HepG2 (cell line): Measurements from ENCODE around the gene NIPAL3. TPM values are rescaled to one million over a fixed set of nuclear protein-coding genes. Genes with fewer than 3 reads are reported as not detected.

Experiments used
- ATAC-seq: fragments of 200-7000 bp; cut with Tn5 transposase; 3 replicates; pipeline ENCODE4 v1.9.1; 2020; ENCODE audit warnings: mild to moderate bottlenecking, moderate library complexity
- BruUV-seq: library from RNA; stranded (reverse); fragments of 400-500 nt; replicated peaks from 2 replicates; lab custom pipeline; 2021; lab: Mats Ljungman, UMichigan
- CTCF ChIA-PET: fragments of 300-600 bp; formaldehyde crosslinking; extraction: SDS; loops from one replicate; lab custom pipeline; 2021; ENCODE audit warnings: low total read pairs, inconsistent platforms, low intra/inter-chr PET ratio; lab: Yijun Ruan, JAX
- POLR2A ChIA-PET: fragments of 350-600 bp; sonication (Branson Sonifier 250); formaldehyde crosslinking; loops from one replicate; lab custom pipeline; 2020; ENCODE audit warnings: antibody characterized with exemption, inconsistent platforms; lab: Yijun Ruan, JAX
- DNase-seq: peaks from one replicate; pipeline ENCODE4 v3.0.0-alpha.2; 2015; ENCODE audit warnings: low spot score
- FAIRE-seq: peaks from 3 replicates; lab custom pipeline; 2011; peaks lifted over from hg19 to GRCh38; lab: Jason Lieb, UNC
- H2AFZ ChIP-seq: one replicate; pipeline ENCODE4 v1.6.1; 2011; ENCODE audit warnings: low read length, inconsistent platforms
- H3K27ac ChIP-seq: fragments of 300-600 bp; 3 replicates; pipeline ENCODE4 v1.8.0; 2011; ENCODE audit warnings: mixed run types, mild to moderate bottlenecking, mixed read lengths, low read length, inconsistent platforms; ENCODE audit not compliant: insufficient read depth; ENCODE audit errors: extremely low read length
- H3K27me3 ChIP-seq, 2 experiments: fragments of 200-600 bp in 1 of 2; 2 replicates in 1 of 2; 3 replicates in 1 of 2; pipeline versions ENCODE4 v1.6.0 to v1.8.0; 2011; ENCODE audit warnings: low read length in 2 of 2, mild to moderate bottlenecking in 2 of 2, moderate library complexity in 2 of 2, inconsistent platforms in 1 of 2; ENCODE audit not compliant: insufficient read depth in 2 of 2, control insufficient read depth in 1 of 2
- H3K36me3 ChIP-seq, 2 experiments: fragments of 200-600 bp in 1 of 2; replicated peaks in 1 of 2; 2 replicates in 1 of 2; 3 replicates in 1 of 2; pipeline versions ENCODE4 v1.5.1 to v1.8.0; 2011; ENCODE audit warnings: low read length in 2 of 2, inconsistent platforms in 1 of 2; ENCODE audit not compliant: insufficient read depth in 2 of 2, control insufficient read depth in 1 of 2
- H3K4me1 ChIP-seq: 2 replicates; pipeline ENCODE4 v1.5.1; 2012; ENCODE audit warnings: low read length, inconsistent platforms; ENCODE audit not compliant: insufficient read depth
- H3K4me2 ChIP-seq: 2 replicates; pipeline ENCODE4 v1.6.0; 2011; ENCODE audit warnings: low read depth, low read length, inconsistent platforms
- H3K4me3 ChIP-seq, 3 experiments: fragments of 200-600 bp in 1 of 3; sonication (generic), shearing (Covaris generic) in 1 of 3; replicated peaks in 1 of 3; 2 replicates each; pipeline ENCODE4 v1.5.1; 2011 to 2016; ENCODE audit warnings: low read length in 3 of 3, inconsistent platforms in 2 of 3, low read depth in 2 of 3, mild to moderate bottlenecking in 2 of 3, control low read depth in 1 of 3, mixed read lengths in 1 of 3; ENCODE audit not compliant: insufficient read depth in 1 of 3
- H3K79me2 ChIP-seq: one replicate; pipeline ENCODE4 v1.6.1; 2011; ENCODE audit warnings: low read length, inconsistent platforms; ENCODE audit not compliant: insufficient read depth
- H3K9ac ChIP-seq: 2 replicates; pipeline ENCODE4 v1.6.0; 2011; ENCODE audit warnings: mild to moderate bottlenecking, low read depth, low read length, inconsistent platforms; ENCODE audit not compliant: insufficient read depth
- H3K9me3 ChIP-seq: 2 replicates; pipeline ENCODE4 v1.5.1; 2012; ENCODE audit warnings: mild to moderate bottlenecking, low read length
- H4K20me1 ChIP-seq: 2 replicates; pipeline ENCODE4 v1.6.0; 2011; ENCODE audit warnings: inconsistent platforms, mild to moderate bottlenecking, low read length, moderate library complexity; ENCODE audit not compliant: insufficient read depth
- AHR ChIP-seq: IDR thresholded peaks from 2 replicates; pipeline ENCODE4 v1.6.1; 2018; ENCODE audit warnings: missing genetic modification reagents, missing compliant biosample characterization
- NCOA1 ChIP-seq: sonication (generic); formaldehyde crosslinking; IDR thresholded peaks from 2 replicates; pipeline ENCODE4 v1.9.0; 2021; ENCODE audit warnings: missing genetic modification reagents
- TAF1 ChIP-seq: sonication (generic); formaldehyde crosslinking; IDR thresholded peaks from 2 replicates; pipeline ENCODE4 v1.4.0; 2020; ENCODE audit warnings: missing genetic modification reagents
- ZFP36 ChIP-seq: fragments of 150-350 bp; IDR thresholded peaks from 2 replicates; pipeline ENCODE4 v1.6.1; 2018; ENCODE audit warnings: borderline replicate concordance, low read length, low read depth; ENCODE audit not compliant: partially characterized antibody
- WGBS: methylation state at CpG from one replicate; pipeline ENCODE4 v1.1.6; 2017; ENCODE audit warnings: low lambda C conversion rate; 5-methylcytosine and 5-hydroxymethylcytosine counted together
- in situ Hi-C: cut with HindIII; loops from 2 replicates; pipeline ENCODE4 v1.10.0; 2017; ENCODE audit warnings: low pct_unique_long_range_greater_than_20kb; ENCODE audit not compliant: extremely low pct_ligation_motif_present
- intact Hi-C: fragments of 100-400 bp; cut with micrococcal nuclease; formaldehyde crosslinking; loops from one replicate; pipeline ENCODE4 v1.10.0; 2022; ENCODE audit not compliant: unreplicated experiment
- polyA plus RNA-seq, 8 experiments: library from polyadenylated mRNA; depleted of rRNA in 3 of 8; stranded (reverse) in 7 of 8; unstranded in 1 of 8; fragments of >200 nt; fragmentation: Illumina TruSeq in 4 of 8; extraction: Trizol in 4 of 8; gene quantifications; 2 replicates each; pipeline versions ENCODE4 v1.2.1 to v1.2.3, GENCODE V29; 2011 to 2016; ENCODE audit warnings: low read depth in 4 of 8, missing spikeins in 1 of 8, mixed read lengths in 1 of 8; ENCODE audit not compliant: insufficient read depth in 1 of 8
- total RNA-seq, 5 experiments: library from RNA; depleted of rRNA; stranded (reverse); fragments of >200 nt; fragmentation: Illumina TruSeq; extraction: Trizol; gene quantifications; 2 replicates each; pipeline ENCODE4 v1.2.3, GENCODE V29; 2016; ENCODE audit warnings: low read depth in 1 of 5
- TF ChIP-seq, protein P1 (sequence below): sonication (generic); formaldehyde crosslinking; conservative IDR thresholded peaks from 2 replicates; pipeline ENCODE4 v1.4.0; 2020; ENCODE audit warnings: missing genetic modification reagents
- TF ChIP-seq, protein P2 (sequence below): sonication (generic); formaldehyde crosslinking; IDR thresholded peaks from 2 replicates; pipeline ENCODE4 v1.5.0; 2020; ENCODE audit warnings: mild to moderate bottlenecking, missing genetic modification reagents, borderline replicate concordance

Gene NIPAL3
- total and polyA plus RNA-seq, 2 of the 13 experiments (the other 11 are each of a cell fraction or from before 2014, with no cell fraction given) = 5.6 to 8.6 TPM

DNA sequence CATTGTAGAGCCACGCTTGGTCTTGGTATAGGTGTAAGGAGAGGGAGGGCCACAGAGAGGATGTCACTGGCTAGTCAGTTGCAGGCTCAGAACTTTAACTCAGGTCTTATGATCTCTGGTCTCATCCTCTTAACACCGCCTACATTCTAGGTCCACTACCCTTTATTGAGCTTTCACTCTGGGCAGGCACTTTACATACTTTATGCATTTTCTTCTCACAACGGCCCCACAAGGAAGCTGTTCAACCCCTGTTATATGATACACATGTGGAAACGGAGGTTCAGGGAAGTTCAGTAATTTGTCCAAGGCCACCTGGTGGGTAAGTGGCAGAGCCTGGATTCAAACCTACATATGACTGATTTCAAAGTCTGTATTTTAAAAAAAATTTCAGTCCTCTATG lies 61.7 kb downstream of the NIPAL3 start:
- FAIRE-seq = no peak
- intact Hi-C loops = no loop called here
- TF ChIP-seq ZFP36 (no peak), TAF1 (CRISPR knock-in tag) (no peak), NCOA1 (CRISPR knock-in tag) (no peak), AHR (CRISPR knock-in tag) (no peak)
- TF ChIP-seq, protein P1, sequence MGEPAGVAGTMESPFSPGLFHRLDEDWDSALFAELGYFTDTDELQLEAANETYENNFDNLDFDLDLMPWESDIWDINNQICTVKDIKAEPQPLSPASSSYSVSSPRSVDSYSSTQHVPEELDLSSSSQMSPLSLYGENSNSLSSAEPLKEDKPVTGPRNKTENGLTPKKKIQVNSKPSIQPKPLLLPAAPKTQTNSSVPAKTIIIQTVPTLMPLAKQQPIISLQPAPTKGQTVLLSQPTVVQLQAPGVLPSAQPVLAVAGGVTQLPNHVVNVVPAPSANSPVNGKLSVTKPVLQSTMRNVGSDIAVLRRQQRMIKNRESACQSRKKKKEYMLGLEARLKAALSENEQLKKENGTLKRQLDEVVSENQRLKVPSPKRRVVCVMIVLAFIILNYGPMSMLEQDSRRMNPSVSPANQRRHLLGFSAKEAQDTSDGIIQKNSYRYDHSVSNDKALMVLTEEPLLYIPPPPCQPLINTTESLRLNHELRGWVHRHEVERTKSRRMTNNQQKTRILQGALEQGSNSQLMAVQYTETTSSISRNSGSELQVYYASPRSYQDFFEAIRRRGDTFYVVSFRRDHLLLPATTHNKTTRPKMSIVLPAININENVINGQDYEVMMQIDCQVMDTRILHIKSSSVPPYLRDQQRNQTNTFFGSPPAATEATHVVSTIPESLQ = no peak
- TF ChIP-seq, protein P2, sequence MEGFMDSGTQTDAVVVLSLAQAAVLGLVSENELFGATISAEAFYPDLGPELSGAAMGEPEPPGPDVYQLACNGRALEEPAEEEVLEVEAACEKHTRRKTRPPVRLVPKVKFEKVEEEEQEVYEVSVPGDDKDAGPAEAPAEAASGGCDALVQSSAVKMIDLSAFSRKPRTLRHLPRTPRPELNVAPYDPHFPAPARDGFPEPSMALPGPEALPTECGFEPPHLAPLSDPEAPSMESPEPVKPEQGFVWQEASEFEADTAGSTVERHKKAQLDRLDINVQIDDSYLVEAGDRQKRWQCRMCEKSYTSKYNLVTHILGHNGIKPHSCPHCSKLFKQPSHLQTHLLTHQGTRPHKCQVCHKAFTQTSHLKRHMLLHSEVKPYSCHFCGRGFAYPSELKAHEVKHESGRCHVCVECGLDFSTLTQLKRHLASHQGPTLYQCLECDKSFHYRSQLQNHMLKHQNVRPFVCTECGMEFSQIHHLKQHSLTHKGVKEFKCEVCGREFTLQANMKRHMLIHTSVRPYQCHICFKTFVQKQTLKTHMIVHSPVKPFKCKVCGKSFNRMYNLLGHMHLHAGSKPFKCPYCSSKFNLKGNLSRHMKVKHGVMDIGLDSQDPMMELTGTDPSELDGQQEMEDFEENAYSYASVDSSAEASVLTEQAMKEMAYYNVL = no peak
- TF ChIP-seq, all 625 proteins: peak for 0
- Histone ChIP-seq H3K36me3 (no peaks in the 10 kb centered on the region), H3K9ac (no peak overlapping the region), H3K27me3 (no peaks in the 10 kb centered on the region), H3K79me2 (no peaks in the 10 kb centered on the region), H2AFZ (no peak overlapping the region), H3K9me3 (no peaks in the 10 kb centered on the region), H3K4me3 (no peak overlapping the region), H3K27ac (no peak overlapping the region), H3K4me2 (peak overlapping the region; percentile 11; the same call in 1 of the 2 replicates), H3K4me1 (peaks cover 48% of the 10 kb centered on the region), H4K20me1 (no peaks in the 10 kb centered on the region)
- BruUV-seq = no TSS peak
- DNase-seq = no peak
- peak; percentile 40; the same call in 2 of the 3 replicates for ATAC-seq
- CTCF ChIA-PET = no interaction called here
- WGBS = 29% methylated on average over 4 of the region's 4 CpGs
- POLR2A ChIA-PET = no interaction called here
- in situ Hi-C loops = no loop called here
